Parathyroid adenoma (tissue), 2 donors: Measurements from ENCODE around the gene HYOU1.
"Not testable (repeated sequence)": the region's sequence is repeated elsewhere in the genome, so short reads cannot be mapped to it uniquely, and the experiment has no call there.

Experiments used
- H2AFZ ChIP-seq: fragments of 300-600 bp; sonication (generic); one replicate; pipeline ENCODE4 v1.7.0; 2017; ENCODE audit warnings: antibody characterized with exemption, mild to moderate bottlenecking
- H3K27ac ChIP-seq: fragments of 300-600 bp; sonication (generic); one replicate; pipeline ENCODE4 v1.7.0; 2017
- H3K27me3 ChIP-seq: fragments of 300-600 bp; sonication (generic); one replicate; pipeline ENCODE4 v1.7.0; 2017; ENCODE audit warnings: low read length; ENCODE audit not compliant: control insufficient read depth, insufficient read depth
- H3K36me3 ChIP-seq: fragments of 300-600 bp; sonication (generic); one replicate; pipeline ENCODE4 v1.7.0; 2017; ENCODE audit warnings: low read length; ENCODE audit not compliant: control insufficient read depth, insufficient read depth
- H3K4me1 ChIP-seq: fragments of 300-600 bp; sonication (generic); one replicate; pipeline ENCODE4 v1.7.0; 2017; ENCODE audit warnings: control low read depth
- H3K4me2 ChIP-seq: fragments of 300-600 bp; sonication (generic); one replicate; pipeline ENCODE4 v1.7.0; 2017; ENCODE audit warnings: low read length
- H3K4me3 ChIP-seq: fragments of 300-600 bp; sonication (generic); one replicate; pipeline ENCODE4 v1.7.0; 2017; ENCODE audit warnings: low read depth, low read length
- H3K79me2 ChIP-seq: fragments of 300-600 bp; sonication (generic); one replicate; pipeline ENCODE4 v1.7.0; 2017; ENCODE audit warnings: control low read depth
- H3K9ac ChIP-seq: fragments of 300-600 bp; sonication (generic); one replicate; pipeline ENCODE4 v1.7.0; 2017; ENCODE audit warnings: mild to moderate bottlenecking
- H3K9me3 ChIP-seq: fragments of 300-600 bp; sonication (generic); one replicate; pipeline ENCODE4 v1.7.0; 2017; ENCODE audit warnings: low read length; ENCODE audit not compliant: control insufficient read depth
- TF ChIP-seq, protein P1 (sequence below): fragments of 300-600 bp; sonication (generic); IDR thresholded peaks from one replicate; pipeline ENCODE4 v1.7.0; 2017; ENCODE audit warnings: antibody characterized with exemption, mild to moderate bottlenecking
- donor health status: primary hyperparathyroidism.

HYOU1 gene

DNA sequence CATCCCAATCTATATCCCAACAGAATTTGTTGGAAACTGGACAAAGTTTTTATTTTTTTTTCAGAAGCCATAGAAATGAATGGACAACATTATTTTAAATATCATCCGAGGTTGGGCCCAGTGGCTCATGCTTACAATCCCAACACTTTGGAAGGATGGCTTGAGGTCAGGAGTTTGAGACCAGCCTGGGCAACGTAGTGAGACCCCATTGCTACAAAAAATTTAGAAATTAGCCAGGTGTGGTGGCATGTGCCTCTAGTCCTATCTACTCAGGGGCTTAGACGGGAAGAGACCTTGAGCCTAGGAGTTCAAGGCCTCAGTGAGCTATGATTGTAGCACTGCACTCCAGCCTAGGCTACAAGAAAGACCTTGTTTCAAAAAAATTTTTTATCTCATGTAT lies 22.2 kb downstream of the HYOU1 start:
- Histone ChIP-seq H3K9me3 (no peaks in the 10 kb centered on the region), H3K4me1 (peaks cover 2% of the 10 kb centered on the region), H3K27ac (no peak overlapping the region), H3K9ac (no peak overlapping the region), H3K27me3 (no peaks in the 10 kb centered on the region), H3K79me2 (no peaks in the 10 kb centered on the region), H3K36me3 (no peaks in the 10 kb centered on the region), H3K4me3 (no peak overlapping the region), H3K4me2 (no peak overlapping the region), H2AFZ (no peak overlapping the region)
- TF ChIP-seq, protein P1, sequence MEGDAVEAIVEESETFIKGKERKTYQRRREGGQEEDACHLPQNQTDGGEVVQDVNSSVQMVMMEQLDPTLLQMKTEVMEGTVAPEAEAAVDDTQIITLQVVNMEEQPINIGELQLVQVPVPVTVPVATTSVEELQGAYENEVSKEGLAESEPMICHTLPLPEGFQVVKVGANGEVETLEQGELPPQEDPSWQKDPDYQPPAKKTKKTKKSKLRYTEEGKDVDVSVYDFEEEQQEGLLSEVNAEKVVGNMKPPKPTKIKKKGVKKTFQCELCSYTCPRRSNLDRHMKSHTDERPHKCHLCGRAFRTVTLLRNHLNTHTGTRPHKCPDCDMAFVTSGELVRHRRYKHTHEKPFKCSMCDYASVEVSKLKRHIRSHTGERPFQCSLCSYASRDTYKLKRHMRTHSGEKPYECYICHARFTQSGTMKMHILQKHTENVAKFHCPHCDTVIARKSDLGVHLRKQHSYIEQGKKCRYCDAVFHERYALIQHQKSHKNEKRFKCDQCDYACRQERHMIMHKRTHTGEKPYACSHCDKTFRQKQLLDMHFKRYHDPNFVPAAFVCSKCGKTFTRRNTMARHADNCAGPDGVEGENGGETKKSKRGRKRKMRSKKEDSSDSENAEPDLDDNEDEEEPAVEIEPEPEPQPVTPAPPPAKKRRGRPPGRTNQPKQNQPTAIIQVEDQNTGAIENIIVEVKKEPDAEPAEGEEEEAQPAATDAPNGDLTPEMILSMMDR: no peak

DNA sequence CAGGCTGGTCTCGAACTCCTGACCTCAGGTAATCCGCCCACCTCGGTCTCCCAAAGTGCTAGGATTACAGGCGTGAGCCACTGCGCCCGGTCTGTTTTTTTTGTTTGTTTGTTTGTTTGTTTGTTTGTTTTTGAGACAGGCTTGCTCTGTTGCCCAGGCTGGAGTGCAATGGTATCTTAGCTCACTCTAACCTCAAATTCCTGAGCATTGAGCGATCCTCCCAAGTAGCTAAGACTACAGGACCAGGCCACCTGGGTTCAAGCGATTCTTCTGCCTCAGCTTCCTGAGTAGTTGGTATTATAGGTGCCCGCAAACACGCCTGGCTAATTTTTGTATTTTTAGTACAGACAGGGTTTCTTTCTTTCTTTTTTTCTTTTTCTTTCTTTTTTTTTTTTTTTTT lies 23.6 kb downstream of the HYOU1 start:
- H3K4me1 ChIP-seq, H3K27me3 ChIP-seq, H3K9ac ChIP-seq, H2AFZ ChIP-seq, H3K79me2 ChIP-seq, H3K4me2 ChIP-seq, H3K27ac ChIP-seq, H3K9me3 ChIP-seq, H3K36me3 ChIP-seq, H3K4me3 ChIP-seq: not testable (repeated sequence)

DNA sequence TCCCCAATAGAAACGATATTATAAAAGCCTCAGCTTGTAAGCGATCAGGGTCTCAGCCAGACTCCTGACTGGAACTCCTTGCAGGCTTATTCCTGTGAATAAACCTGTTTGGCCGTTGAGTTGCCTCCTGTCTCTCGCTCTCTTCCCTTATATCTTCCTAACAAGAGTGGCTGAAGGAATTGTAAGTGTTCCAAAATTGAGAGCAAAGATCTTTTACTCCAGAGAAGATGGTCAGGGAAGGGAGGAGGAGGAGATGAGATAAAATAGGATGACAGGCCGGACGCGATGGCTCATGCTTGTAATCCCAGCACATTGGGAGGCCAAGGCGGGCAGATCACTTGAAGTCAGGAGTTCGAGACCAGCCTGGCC lies 25.1 kb downstream of the HYOU1 start:
- Histone ChIP-seq H3K4me3 (no peak overlapping the region), H3K9me3 (no peaks in the 10 kb centered on the region), H3K79me2 (no peaks in the 10 kb centered on the region), H2AFZ (no peak overlapping the region), H3K4me2 (no peak overlapping the region), H3K27me3 (no peaks in the 10 kb centered on the region), H3K36me3 (no peaks in the 10 kb centered on the region), H3K4me1 (peaks cover 2% of the 10 kb centered on the region), H3K9ac (no peak overlapping the region), H3K27ac (no peak overlapping the region)
- TF ChIP-seq, protein P1: no peak

DNA sequence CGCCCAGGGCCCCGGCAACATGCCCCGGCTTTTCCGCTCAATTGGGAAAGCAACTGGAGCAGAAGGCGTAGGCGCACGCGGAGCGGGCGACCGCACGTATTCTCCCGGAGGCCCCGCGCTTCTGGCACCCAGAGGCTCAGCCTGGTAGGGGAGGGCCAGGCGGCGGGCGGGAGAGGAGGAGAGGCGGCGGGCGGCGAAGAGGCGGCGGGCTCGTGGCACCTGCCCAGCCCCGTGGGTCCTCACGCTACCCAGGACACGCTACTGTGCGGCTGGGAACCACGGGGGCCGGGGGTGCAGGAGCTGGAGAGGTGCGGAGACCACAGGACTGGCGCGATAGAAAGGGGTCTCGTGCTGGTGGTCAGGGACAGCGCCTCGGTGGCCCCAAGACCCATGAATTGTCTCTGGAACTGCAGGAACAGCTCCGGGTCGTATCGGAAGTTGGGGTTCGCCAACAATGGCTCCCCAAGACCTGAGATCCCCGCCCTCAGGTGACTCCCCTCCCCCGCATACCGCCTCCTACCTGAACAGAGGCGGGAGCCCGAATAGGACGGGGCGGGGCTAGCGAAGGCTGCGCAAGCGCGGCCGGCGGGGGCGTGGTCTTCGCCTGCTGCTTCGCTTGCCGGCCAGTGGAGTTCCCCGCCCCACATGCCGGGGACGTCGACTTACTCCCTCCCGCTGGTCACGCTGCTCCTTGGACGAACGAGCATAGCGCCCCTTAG lies 26.5 kb downstream of the HYOU1 start, which contains the start of gene SLC37A4:
Gene SLC37A4 (minus strand): TSS at position 549 of the 719 bp plus-strand sequence.
- Histone ChIP-seq H3K79me2 (no peaks in the 10 kb centered on the region), H3K9ac (peak within 1 kb of the TSS; percentile 28), H3K9me3 (no peaks in the 10 kb centered on the region), H3K27me3 (no peaks in the 10 kb centered on the region), H3K27ac (peak within 1 kb of the TSS; percentile 65), H3K4me2 (peak within 1 kb of the TSS; percentile 91), H2AFZ (peak within 1 kb of the TSS; percentile 92), H3K4me1 (peaks cover 2% of the 10 kb centered on the region), H3K36me3 (no peaks in the 10 kb centered on the region), H3K4me3 (peak within 1 kb of the TSS; percentile 80)
- TF ChIP-seq, protein P1: no peak

DNA sequence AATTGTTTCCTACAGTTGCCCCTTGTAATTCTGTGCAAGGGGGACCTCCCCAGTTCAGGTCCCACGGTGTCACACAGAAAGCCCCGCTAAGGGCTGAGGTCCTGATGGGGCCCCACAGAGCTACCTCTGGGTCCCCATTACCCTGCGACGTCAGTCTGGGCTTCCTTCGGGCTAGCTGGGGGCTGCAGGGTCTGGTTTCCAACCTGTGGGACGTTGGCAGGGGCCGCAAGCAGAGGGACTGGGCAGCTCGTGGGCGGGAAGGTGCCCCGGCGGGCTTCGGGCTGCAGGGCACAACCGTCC lies 27.0 kb downstream of the HYOU1 start:
- no peak overlapping the region for H3K27ac ChIP-seq
- no peaks in the 10 kb centered on the region for H3K36me3 ChIP-seq

More for the DNA sequence above, 27.0 kb downstream of the HYOU1 start:
- Histone ChIP-seq H3K27me3 (no peaks in the 10 kb centered on the region), H3K79me2 (no peaks in the 10 kb centered on the region), H3K9ac (no peak overlapping the region), H3K9me3 (no peaks in the 10 kb centered on the region), H3K4me3 (peak overlapping the region; percentile 80), H3K4me1 (peaks cover 2% of the 10 kb centered on the region), H2AFZ (peak overlapping the region; percentile 92), H3K4me2 (peak overlapping the region; percentile 91)
- TF ChIP-seq, protein P1: no peak
